Right lobe of liver (tissue), 4 donors: ENCODE data around the gene SNX30.

Experiments used
- POLR2A ChIP-seq: fragments of 450-650 bp; IDR thresholded peaks from one replicate; pipeline ENCODE4 v1.6.1; 2017; ENCODE audit warnings: antibody characterized with exemption, mild to moderate bottlenecking
- TF ChIP-seq, protein P1 (sequence below), 4 donors: fragments of 200-600 bp in 3 of 4; fragments of 450-650 bp in 1 of 4; IDR thresholded peaks; one replicate each; pipeline versions ENCODE4 v1.5.1 to v1.8.0; 2016 to 2022; ENCODE audit warnings: antibody characterized with exemption in 4 of 4, mild to moderate bottlenecking in 2 of 4
- donor health status: DM: no; HTN: no; CAD: no.
- donor health status: DM: no; HTN: no; CAD: no.
- donor health status: DM: no; HTN: yes; CAD: no.

DNA sequence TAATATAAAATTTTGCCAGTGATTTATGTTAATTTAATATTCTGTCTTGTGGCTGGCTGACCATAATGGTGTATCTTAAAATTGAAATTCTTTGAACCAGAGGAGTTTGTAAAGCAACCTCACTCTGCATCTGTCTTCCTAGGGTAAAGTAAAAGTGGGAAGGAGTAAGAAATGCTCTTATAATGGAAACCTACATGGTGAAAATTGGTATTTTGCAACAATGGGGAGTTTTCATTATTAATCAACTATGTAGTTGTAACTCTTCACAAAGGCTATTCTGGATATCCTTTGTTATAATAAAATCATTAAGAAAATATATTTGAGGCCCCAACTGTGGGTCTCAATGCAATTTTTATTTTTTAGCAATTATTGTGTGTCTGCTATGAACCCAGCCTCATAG lies 44.2 kb downstream of the SNX30 start:
- TF ChIP-seq, protein P1, sequence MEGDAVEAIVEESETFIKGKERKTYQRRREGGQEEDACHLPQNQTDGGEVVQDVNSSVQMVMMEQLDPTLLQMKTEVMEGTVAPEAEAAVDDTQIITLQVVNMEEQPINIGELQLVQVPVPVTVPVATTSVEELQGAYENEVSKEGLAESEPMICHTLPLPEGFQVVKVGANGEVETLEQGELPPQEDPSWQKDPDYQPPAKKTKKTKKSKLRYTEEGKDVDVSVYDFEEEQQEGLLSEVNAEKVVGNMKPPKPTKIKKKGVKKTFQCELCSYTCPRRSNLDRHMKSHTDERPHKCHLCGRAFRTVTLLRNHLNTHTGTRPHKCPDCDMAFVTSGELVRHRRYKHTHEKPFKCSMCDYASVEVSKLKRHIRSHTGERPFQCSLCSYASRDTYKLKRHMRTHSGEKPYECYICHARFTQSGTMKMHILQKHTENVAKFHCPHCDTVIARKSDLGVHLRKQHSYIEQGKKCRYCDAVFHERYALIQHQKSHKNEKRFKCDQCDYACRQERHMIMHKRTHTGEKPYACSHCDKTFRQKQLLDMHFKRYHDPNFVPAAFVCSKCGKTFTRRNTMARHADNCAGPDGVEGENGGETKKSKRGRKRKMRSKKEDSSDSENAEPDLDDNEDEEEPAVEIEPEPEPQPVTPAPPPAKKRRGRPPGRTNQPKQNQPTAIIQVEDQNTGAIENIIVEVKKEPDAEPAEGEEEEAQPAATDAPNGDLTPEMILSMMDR (IDR thresholded peaks at IDR 0.05) = no peak
- TF ChIP-seq POLR2A = no peak
